GM20000 (cell line): ENCODE data around the gene OR13C8.

Source experiments
- DNase-seq: peaks from one replicate; pipeline ENCODE4 v3.0.0; 2012; ENCODE audit warnings: low spot score
- TF ChIP-seq, protein P1 (sequence below): IDR thresholded peaks from 2 replicates; pipeline ENCODE4 v1.5.1; 2012; ENCODE audit warnings: mild to moderate bottlenecking, control low read depth; ENCODE audit errors: extremely low read depth, missing control alignments

Gene OR13C8

DNA sequence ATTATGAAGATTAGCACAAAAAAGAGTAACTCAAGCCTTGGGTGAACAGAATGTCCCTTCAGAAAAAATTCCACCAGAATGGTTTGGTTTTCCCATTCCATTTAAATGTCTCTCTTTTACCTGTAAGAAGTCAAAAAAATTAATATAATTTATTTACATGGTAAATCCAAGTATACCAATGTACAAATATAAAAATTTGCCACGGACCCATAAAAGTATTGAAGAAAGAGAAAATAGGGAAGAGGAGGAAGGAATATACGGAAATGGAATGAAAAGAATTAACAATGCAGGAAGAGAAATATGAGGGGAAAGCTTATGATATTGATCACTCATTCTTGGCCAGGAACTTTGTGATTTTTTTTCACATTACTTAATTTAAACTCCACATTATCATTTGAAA, 49.1 kb downstream of the OR13C8 start, which contains the start of gene OR13C9:
OR13C9 (minus strand) TSS at position 101 of the 400 bp plus-strand sequence; CDS start at position 101, 0 bp downstream.
- no peak for DNase-seq
- TF ChIP-seq, protein P1, sequence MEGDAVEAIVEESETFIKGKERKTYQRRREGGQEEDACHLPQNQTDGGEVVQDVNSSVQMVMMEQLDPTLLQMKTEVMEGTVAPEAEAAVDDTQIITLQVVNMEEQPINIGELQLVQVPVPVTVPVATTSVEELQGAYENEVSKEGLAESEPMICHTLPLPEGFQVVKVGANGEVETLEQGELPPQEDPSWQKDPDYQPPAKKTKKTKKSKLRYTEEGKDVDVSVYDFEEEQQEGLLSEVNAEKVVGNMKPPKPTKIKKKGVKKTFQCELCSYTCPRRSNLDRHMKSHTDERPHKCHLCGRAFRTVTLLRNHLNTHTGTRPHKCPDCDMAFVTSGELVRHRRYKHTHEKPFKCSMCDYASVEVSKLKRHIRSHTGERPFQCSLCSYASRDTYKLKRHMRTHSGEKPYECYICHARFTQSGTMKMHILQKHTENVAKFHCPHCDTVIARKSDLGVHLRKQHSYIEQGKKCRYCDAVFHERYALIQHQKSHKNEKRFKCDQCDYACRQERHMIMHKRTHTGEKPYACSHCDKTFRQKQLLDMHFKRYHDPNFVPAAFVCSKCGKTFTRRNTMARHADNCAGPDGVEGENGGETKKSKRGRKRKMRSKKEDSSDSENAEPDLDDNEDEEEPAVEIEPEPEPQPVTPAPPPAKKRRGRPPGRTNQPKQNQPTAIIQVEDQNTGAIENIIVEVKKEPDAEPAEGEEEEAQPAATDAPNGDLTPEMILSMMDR, result no peak
